HG02973 (cell line): ENCODE results near the gene NECTIN2.
"Not testable (repeated sequence)": the region's sequence is repeated elsewhere in the genome, so short reads cannot be mapped to it uniquely, and the experiment has no call there.

Experiments used
- ATAC-seq: cut with Tn5 transposase; IDR thresholded peaks from one replicate; pipeline ENCODE4 v1.9.1; 2021; ENCODE audit warnings: moderate library complexity; ENCODE audit not compliant: unreplicated experiment

The NECTIN2 gene

DNA sequence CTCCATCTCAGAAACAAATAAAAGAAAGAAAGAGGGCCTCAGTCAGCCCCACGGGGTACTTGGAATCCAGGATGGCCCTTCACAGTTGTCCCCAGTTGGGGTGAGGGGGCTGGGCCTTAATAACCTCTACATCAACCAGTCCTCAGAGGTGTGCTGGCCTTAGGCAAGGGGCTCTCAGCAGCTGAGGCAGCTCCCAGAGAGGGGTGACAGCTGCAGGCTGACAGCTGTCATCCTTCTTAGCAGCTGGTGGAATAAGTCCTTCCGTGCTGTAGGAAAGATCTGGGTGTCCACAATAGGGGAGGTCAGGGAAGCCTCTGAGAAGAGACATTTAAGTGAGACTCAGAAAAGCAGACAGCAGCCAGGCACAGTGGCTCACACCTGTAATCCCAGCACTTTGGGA is 29.8 kb upstream of the NECTIN2 start:
- no peak for ATAC-seq

DNA sequence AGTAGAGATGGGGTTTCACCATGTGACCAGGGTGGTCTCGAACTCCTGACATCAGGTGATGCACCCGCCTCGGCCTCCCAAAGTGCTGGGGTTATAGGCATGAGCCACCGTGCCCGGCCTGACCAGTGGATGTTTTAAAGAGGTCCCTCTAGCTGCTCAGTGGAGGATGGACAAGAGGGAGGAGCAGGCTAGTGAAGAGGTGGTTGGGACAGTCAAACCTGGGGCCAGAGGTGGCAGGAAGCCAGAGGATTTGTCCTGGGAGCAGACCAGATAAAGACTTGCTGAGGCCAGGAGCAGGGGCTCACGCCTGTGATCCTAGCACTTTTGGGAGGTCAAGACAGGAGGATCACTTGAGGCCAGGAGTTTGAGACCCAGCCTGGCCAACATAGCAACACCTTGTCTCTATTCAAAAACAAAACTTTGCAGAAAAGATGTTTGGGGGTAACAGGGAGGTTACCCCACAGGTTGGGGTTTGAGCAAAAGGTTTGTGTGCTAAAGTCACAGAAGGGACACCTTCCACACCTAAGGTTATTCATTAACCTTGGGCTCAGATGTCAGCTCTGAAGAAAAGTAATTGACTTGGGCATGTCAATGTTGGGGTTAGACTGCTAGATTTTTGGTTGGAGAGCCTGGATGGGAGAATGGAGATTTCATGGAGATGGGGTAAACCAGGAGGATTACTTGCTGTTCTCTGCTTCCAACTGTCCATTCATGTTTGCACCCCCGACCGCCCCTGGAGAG is 28.2 kb upstream of the NECTIN2 start:
- no peak for ATAC-seq

DNA sequence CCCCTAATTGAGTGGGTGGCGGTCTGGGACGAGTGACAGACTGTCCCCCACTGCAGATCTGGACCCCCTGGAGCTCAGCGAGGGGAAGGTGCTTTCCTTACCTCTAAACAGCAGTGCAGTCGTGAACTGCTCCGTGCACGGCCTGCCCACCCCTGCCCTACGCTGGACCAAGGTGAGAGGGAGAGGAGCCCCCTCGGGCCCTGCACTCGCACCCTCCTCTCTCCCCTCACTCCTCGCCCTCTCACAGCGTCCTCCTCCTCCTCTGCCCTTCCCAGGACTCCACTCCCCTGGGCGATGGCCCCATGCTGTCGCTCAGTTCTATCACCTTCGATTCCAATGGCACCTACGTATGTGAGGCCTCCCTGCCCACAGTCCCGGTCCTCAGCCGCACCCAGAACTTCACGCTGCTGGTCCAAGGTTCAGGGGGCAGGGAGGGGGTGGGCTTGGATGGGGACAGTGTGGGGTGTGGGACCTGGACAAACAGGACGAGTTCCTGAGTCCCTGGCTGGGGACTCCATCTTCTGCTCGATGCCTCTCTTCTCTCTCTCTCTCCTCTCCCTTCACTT is 27.5 kb upstream of the NECTIN2 start:
- ATAC-seq = no peak

DNA sequence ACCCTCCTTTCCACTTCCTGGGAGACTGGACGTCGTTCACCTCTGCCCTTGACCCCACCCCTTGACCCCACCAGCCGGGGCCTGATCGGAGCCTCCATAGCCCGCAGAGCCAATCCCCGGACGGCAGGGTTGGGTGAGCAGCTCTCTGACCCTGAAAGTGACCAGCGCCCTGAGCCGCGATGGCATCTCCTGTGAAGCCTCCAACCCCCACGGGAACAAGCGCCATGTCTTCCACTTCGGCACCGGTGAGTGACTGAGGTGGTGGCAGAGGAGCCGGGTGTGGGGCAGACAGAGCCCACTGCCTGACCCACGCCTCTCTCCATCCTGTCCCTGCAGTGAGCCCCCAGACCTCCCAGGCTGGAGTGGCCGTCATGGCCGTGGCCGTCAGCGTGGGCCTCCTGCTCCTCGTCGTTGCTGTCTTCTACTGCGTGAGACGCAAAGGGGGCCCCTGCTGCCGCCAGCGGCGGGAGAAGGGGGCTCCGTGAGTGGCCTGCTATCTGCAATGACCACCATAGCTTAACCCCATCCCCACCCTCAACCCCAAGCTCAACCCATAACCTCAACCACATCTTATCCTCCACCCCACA is 26.8 kb upstream of the NECTIN2 start:
- no peak for ATAC-seq

DNA sequence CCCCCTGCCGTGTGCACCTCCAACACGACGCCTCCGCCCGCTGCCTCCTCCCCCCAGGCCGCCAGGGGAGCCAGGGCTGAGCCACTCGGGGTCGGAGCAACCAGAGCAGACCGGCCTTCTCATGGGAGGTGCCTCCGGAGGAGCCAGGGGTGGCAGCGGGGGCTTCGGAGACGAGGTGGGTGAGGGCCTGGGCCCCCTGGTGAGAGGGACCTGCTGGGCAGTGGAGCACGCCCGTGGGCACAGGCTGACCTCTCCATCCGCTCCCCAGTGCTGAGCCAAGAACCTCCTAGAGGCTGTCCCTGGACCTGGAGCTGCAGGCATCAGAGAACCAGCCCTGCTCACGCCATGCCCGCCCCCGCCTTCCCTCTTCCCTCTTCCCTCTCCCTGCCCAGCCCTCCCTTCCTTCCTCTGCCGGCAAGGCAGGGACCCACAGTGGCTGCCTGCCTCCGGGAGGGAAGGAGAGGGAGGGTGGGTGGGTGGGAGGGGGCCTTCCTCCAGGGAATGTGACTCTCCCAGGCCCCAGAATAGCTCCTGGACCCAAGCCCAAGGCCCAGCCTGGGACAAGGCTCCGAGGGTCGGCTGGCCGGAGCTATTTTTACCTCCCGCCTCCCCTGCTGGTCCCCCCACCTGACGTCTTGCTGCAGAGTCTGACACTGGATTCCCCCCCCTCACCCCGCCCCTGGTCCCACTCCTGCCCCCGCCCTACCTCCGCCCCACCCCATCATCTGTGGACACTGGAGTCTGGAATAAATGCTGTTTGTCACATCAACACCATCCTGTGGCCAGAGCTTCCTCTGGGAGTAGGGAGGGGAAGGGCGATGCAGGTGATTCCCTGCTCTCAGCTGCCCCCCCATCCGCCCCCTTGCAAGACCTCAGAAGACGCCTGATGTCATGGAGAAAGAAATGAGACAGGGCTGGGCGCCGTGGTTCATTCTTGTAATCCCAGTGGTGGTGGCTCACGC is 25.2 kb upstream of the NECTIN2 start:
- ATAC-seq = no peak

DNA sequence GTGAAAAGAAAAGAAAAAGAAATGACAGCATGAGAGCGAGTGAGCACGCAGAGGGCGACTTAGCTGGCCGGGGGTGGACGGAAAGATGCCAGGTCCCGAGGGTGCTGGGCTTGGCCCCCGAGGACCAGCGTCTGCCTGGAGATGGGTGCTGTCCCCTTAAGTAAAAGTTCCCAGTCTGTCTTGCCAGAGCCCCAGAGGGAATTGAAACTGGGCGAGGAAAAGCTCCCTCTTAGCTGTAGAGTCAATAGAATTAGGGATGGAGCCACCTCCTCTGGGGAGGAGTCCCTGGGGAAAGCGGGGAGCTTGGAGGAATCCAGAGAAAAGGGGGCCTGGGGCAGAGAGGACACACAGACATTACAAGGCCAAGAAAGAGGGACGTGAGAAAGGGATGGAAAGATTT is 23.9 kb upstream of the NECTIN2 start:
- ATAC-seq = no peak

DNA sequence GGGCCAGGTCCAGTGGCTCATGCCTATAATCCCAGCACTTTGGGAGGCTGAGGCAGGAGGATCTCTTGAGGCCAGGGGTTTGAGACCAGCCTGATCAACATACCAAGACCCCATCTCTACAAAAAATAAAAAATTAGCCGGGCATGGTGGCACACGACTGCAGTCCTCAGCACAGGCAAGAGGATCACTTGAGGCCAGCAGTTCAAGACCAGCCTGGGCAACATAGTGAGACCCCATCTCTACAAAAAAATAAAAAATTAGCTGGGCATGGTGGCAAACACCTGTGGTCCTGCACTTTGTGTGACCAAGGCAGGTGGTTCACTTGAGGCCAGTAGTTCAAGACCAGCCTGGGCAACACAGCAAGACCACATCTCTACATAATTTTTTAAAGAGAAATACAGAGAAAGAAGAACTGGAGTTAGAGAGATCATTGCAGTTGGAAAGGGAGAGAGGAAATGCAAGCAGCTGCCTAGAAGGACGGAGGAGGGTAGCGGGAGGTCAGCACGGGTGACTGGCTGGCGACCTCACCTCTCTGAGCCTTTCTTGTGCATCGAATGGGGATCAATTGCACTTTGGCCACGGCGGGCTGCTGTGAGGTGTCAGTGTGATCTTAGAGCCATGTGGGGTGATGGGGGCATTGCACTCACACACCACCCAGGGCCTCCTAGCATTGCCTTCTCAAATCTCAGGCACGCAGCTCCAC is 23.3 kb upstream of the NECTIN2 start:
- no peak for ATAC-seq

DNA sequence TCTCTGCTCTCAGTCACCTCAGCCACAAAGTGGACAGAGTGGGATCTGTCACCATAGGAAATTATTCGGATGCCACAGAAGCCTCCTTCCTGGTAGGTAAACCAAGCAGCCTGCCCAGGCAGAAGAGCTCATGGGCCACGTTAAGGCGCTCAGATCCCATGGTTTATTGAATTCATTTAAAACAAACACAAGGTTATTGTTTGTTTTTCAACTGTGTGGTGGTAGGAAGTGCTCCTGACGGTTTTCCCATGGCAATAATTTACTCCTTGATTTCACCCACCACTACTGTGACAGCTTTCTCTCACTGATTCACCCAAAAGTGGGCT is 22.8 kb upstream of the NECTIN2 start:
- no peak for ATAC-seq

DNA sequence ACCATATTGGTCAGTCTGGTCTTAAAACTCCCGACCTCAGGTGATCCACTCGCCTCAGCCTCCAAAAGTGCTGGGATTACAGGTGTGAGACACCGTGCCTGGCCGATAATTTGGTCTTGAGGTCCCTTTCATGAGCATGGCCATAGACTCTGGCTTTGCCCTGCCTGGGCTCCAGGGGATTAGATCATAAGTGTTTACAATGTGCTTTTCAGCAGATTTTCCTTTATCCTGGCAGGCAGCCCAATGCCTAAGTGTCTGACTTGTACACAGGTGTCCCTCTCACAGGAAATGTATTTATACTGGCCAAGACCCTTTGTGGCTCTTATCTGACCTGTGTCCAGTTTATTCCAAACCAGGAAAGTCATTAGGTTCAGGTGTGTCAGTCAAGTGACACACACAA is 21.3 kb upstream of the NECTIN2 start:
- ATAC-seq = no peak

DNA sequence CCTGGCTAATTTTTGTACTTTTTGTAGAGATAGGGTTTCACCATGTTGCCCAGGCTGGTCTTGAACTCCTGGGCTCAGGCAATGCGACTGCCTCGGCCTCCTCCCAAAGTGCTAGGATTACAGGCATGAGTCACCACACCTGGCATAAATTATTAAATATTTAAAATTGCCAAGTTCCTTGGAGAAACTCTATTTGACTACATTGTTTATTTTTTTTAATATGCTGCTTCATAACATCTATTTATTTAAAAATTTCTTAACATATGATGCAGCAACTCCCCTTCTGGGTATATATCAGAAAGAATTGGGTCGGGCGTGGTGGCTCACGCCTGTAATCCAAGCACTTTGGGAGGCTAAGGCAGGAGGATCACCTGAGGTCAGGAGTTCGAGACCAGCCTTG is 13.2 kb upstream of the NECTIN2 start:
- not testable (repeated sequence) for ATAC-seq

DNA sequence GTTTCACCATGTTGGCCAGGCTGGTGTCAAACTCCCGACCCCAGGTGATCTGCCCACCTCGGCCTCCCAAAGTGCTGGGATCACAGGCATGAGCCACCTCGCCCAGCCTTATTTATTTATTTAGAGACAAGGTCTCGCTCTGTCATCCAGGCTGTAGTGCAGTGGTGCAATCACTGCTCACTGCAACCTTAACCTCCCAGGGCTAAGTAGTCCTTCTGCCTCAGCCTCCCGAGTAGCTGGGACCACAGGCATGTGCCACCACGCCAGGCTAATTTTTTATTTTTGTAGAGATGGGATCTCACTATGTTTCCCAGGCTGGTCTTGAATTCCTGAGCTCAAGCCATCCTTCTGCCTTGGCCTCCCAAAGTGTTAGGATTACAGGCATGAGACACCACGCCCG is 11.7 kb upstream of the NECTIN2 start:
- not testable (repeated sequence) for ATAC-seq

DNA sequence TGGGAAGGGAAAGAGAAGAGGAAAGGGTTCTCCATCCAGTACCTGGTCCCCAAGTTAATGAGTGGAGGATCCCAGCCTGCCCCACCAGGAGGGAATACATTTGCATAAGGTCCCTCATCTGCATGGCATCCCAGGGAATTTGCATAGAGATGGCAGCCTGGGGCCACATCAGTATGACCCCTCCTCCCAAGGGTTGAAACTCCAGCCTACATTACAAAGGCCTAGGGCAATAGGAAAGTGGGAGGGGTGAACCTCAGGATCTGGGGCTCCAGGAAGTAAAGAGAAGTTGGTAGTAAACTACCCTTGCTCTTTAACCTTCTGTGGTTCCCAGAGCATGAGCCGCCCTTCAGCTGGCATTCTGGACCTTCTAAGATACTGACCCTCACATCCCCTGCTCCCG is 6.8 kb upstream of the NECTIN2 start:
- ATAC-seq = no peak

DNA sequence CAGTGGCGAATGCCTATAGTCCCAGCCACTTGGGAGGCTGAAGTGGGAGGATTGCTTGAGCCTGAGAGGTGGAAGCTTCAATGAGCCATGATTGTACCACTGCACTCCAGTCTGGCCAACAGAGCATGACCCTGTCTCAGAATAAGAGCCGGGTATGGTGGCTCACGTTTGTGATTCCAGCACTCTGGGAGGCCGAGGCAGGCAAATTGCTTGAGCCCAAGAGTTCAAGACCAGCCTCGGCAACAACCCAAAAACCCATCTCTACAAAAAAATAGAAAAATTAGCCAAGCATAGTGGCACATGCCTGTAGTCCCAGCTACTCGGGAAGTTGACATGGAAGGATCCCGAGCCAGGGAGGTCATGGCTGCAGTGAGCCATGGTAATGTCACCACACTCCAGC is 5.3 kb upstream of the NECTIN2 start:
- no peak for ATAC-seq

DNA sequence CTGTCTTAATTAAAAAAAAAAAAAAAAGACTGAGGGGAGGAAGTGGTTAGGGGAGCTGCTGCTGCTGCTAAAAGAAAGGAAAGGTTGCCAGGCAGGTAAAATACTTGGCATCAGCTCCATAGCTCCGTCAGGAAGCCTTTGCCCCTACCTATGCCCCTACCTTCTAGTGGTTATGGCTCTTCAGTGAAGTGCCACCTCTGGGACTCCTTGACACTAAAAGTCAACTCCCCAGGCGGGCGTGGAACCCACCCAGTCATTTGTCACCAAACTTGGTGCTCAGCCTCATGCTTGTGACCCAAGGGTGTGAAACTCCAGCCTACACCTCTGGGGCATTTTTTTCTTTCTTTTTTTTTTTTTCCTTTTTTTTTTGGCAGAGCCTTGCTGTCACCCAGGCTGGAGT is 4.9 kb upstream of the NECTIN2 start:
- no peak for ATAC-seq

DNA sequence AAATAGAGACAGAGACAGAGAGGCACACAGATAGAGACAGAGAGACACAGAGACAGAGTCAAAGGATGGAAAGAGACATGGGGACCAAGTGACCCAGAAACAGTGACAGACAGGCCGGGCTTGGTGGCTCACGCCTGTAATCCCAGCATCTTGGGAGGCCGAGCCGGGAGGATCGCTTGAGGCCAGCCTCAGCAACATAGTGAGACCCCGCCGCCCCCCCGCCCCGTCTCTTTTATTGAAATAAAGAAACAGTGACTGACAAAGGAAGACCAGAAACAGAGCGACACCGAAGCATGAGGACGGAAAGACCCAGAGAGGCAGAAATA is 848 bp upstream of the NECTIN2 start:
- no peak for ATAC-seq

DNA sequence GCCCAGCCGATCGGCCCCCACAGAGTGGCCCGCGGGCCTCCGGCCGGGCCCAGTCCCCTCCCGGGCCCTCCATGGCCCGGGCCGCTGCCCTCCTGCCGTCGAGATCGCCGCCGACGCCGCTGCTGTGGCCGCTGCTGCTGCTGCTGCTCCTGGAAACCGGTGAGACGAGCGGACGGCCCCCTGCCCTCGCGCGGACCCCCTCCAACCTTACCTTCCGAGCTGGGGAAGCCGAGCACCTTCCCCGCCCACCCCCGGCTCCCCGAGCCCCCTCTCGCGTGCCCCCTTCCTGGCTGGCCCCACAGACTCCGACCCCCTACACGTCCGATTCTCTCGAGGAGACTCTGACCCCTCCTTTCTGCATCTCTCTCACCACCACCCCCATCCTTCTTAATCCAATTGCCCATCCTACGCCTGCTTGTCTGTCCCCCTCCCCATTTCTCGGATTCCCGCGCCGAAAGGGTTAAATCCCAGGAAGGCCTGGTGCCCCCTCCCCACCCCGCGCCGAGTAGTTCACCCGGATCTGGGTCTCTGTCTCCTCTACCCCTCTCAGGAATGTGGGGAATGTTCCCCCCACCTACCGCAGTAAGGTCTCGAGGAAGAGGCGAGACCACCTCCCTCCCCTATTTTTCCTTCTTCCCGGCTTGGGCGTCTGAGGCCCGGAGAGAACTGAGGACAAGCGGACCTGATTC is 502 bp downstream of the NECTIN2 start:
- ATAC-seq = no peak

DNA sequence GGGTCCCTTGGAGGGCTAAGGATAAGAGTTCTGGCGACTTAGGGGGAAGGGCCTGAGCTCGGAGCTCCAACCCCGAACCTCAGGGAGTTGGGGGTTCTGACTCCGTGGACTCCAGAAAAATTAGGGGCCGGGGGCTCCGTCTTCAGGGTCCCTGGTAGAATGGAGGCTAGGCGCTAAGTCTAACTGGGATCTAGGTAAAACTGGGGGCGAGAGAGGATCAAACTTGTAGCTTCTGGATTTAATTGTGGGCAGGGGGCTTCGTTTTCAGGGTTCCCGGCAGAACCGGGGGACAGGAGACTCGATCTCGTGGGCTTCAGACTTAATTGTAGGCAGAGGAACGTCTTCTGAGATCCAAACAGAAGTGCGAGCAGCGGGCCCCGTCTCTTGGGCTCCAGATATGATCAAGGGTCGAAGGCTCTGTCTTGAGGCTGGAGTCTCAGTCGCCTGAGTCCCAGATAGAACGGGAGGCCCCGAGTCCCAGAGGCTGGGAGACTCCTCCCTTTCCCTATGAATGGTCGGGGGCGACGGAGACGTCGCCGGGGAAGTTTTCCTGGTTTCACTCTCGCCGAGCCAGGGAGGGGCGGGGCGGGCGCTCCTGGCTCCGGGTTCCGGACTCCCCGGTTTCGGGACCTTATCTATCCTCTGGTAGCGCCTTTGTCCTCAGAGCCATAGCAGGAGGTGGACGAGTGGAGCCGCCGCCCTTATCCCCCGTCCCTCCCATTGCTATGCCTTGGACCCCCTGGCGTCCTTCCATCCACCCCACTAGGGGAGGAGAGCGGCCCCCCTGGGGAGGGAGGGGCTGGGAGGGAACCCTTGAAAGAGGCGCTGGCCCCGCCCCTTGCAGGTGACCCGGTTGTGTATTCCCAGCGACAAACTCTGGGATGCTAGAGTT is 1.3 kb downstream of the NECTIN2 start:
- no peak for ATAC-seq

DNA sequence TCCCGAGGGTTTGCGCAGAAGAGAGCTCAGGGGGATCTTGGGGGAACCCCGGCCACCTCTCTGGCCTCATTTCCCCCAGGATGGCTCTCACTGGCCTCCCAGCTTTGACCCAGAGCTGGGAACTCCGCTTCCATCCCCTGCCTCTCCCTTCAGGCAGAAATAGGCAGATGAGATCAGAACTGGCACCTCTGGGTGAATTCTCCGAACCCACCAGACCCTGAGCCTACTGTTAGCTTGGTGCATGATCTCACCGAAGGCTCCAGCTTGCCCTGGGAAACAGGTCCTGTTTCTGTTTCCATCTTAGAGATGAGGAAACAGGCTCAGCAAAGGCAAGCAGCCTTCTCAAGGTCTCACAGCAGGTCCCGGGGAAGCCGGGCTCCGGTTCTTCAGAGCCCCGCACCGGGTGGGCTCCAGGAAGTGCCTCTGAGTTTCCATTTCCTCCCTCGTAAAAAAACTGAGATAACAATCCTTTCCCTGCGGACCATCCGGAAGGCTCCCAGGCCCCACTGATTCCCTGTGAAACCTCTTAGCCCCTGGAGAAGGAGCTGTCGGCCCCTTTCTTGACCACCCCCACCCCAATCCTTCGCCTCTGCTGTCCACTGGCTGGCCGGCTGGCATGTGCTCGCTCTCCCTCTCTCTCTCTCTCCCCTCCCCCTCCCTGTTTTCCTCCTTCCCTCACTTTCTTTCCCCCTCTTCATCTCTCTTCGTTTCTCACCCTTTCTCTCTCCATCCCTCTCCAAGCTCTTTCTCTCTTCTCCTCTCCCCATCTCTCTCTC is 2.1 kb downstream of the NECTIN2 start:
- ATAC-seq = no peak
